Measurements from ENCODE around the gene ATMIN. TPM values are rescaled to one million over a fixed set of nuclear protein-coding genes. Genes with fewer than 3 reads are reported as not detected.

Gene ATMIN
- total and polyA plus RNA-seq, 2 donors (not counting 3 experiments of a cell fraction or from before 2014, with no cell fraction given), result 15.0 to 22.4 TPM

- intact Hi-C loops (cut with micrococcal nuclease), result no loop called here
- H3K27me3 ChIP-seq (ENCODE audit: control insufficient read depth in 2 of 2, insufficient read depth in 2 of 2, low read length in 2 of 2), result no peaks in the 10 kb centered on the region
- H3K79me2 ChIP-seq (ENCODE audit: control insufficient read depth, insufficient read depth, low read length), result no peaks in the 10 kb centered on the region
- no TSS peak for BruUV-seq (replicated peaks)
- peaks cover 7% of the 10 kb centered on the region for H3K4me1 ChIP-seq (ENCODE audit: control insufficient read depth, extremely low read depth, insufficient read depth, low read length)
- no peaks in the 10 kb centered on the region for H4K20me1 ChIP-seq (replicated peaks; ENCODE audit: control insufficient read depth, extremely low read depth, insufficient read depth, low read length)
- FAIRE-seq, result no peak
- DNase-seq (ENCODE audit: low read depth, low spot score), result no peak
- H3K9me3 ChIP-seq (replicated peaks; ENCODE audit: control insufficient read depth, insufficient read depth, low read length), result no peaks in the 10 kb centered on the region
- H3K9ac ChIP-seq (replicated peaks; ENCODE audit: extremely low read depth, insufficient read depth, low read length), result no peak overlapping the region
- H3K9me1 ChIP-seq (replicated peaks; ENCODE audit: control insufficient read depth, extremely low read depth, insufficient read depth, low read length), result no peaks in the 10 kb centered on the region
- no peak overlapping the region for H3K4me2 ChIP-seq (ENCODE audit: insufficient read depth, low read length)
- CTCF ChIA-PET, result no interaction called here
- TF ChIP-seq GATA2 (IDR thresholded peaks at IDR 0.05; ENCODE audit: insufficient read depth, insufficient read length, low read depth, low read length) (no peak), MAX (IDR thresholded peaks at IDR 0.05; ENCODE audit: insufficient read depth, insufficient read length) (no peak), POLR2A (IDR thresholded peaks at IDR 0.05; ENCODE audit: low read depth, low read length) (no peak), EZH2 (IDR thresholded peaks at IDR 0.05; ENCODE audit: borderline replicate concordance, low read depth, low read length, severe bottlenecking) (no peak), FOS (IDR thresholded peaks at IDR 0.05; ENCODE audit: borderline replicate concordance, insufficient read depth, low read length) (no peak), JUN (IDR thresholded peaks at IDR 0.05; ENCODE audit: borderline replicate concordance, insufficient read depth, insufficient read length, low read depth) (no peak), POLR2AphosphoS5 (IDR thresholded peaks at IDR 0.05; ENCODE audit: insufficient read depth, low read depth, low read length) (no peak), MYC (IDR thresholded peaks at IDR 0.05; ENCODE audit: low read depth, low read length) (no peak)
- TF ChIP-seq, protein P1, sequence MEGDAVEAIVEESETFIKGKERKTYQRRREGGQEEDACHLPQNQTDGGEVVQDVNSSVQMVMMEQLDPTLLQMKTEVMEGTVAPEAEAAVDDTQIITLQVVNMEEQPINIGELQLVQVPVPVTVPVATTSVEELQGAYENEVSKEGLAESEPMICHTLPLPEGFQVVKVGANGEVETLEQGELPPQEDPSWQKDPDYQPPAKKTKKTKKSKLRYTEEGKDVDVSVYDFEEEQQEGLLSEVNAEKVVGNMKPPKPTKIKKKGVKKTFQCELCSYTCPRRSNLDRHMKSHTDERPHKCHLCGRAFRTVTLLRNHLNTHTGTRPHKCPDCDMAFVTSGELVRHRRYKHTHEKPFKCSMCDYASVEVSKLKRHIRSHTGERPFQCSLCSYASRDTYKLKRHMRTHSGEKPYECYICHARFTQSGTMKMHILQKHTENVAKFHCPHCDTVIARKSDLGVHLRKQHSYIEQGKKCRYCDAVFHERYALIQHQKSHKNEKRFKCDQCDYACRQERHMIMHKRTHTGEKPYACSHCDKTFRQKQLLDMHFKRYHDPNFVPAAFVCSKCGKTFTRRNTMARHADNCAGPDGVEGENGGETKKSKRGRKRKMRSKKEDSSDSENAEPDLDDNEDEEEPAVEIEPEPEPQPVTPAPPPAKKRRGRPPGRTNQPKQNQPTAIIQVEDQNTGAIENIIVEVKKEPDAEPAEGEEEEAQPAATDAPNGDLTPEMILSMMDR (IDR thresholded peaks at IDR 0.05; ENCODE audit: extremely low read depth in 1 of 2, insufficient read depth in 1 of 2, low read depth in 1 of 2, low read length in 2 of 2), result no peak
- no peak overlapping the region for H3K4me3 ChIP-seq (replicated peaks in 1 of 3; ENCODE audit: insufficient read depth in 1 of 3, low read depth in 1 of 3, low read length in 3 of 3)
- H3K36me3 ChIP-seq (ENCODE audit: control insufficient read depth in 2 of 2, extremely low read depth in 1 of 2, insufficient read depth in 2 of 2, low read length in 2 of 2), result no peaks in the 10 kb centered on the region
- POLR2A ChIA-PET, result no interaction called here
- no peak overlapping the region for H3K27ac ChIP-seq (ENCODE audit: insufficient read depth, low read depth, low read length)
- H2AFZ ChIP-seq (ENCODE audit: low read depth, low read length), result no peak overlapping the region
- dilution Hi-C loops (cut with MboI; ENCODE audit: extremely low pct_ligation_motif_present, low sequenced_read_pairs), result no loop called here
Observed at GRCh38 chr16:81080233-81080632, 44.6 kb downstream of the ATMIN start.

All from endothelial cell of umbilical vein (primary cell).